ENCODE measurements around the gene S100P. TPM values are rescaled to one million over a fixed set of nuclear protein-coding genes. Genes with fewer than 3 reads are reported as not detected.

S100P gene
- total RNA-seq, 4 donors from 2014 or later: 7.5 to 7.8 TPM; not detected in 2

DNA sequence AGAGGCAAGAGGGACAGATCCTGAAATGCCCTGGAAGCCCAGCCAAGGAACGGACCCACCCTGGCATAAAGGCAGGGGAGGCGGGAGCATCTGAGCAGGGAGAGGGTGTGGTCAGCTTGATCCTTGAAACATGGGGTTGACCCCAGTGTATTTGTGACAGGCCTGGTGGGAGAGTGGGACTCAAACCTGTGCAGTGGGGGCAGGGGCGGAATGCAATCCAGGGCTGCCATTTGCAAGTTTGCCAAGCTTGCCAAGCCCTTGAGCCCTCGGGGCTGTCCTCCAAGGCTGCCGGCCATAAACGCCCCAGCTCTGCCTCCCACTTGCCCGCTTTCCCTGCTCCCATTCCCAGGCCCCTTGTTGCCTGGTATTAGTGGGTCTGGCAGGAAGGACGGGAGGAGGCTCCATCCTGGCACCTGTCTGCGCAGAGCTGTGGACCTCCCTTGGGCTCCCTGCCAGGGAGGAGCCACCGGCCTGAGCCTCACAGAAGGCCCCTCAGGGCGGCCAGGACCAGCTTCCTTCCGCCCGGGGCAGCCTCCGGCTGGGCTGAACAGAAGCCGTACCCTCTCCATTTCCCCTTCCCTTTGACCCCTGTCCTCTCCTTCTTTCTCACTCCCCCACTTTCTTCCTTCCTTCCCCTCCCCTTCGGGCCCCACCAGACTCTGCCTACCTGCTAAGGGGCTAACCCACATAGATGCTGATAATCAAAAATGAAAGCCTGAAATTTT lies 661 bp downstream of the S100P start:
- intact Hi-C loops (cut with DNase I; ENCODE audit: low total_unique reads): no loop called here
- in situ Hi-C loops (cut with MboI; ENCODE audit: low pct_ligation_motif_present in 1 of 4, low pct_unique_long_range_greater_than_20kb in 1 of 4, low sequenced_read_pairs in 3 of 4): no loop called here
- H3K4me3 ChIP-seq: no peak overlapping the region
- H3K27ac ChIP-seq: peak overlapping the region in 3 of 4 donors; percentile 0 to 42 (median 18)
- H3K9me3 ChIP-seq: no peaks in the 10 kb centered on the region
- no peaks in the 10 kb centered on the region for H3K27me3 ChIP-seq
- 57 to 84% methylated on average over 6 to 13 of the region's 16 CpGs for WGBS, 2 donors (ENCODE audit: low coverage in 1 of 2)
- DNase-seq: no peak
- peaks cover 0 to 33% (median 14%) of the 10 kb centered on the region in 4 donors for H3K4me1 ChIP-seq
- H3K36me3 ChIP-seq: no peaks in the 10 kb centered on the region
- TF ChIP-seq, protein P1, sequence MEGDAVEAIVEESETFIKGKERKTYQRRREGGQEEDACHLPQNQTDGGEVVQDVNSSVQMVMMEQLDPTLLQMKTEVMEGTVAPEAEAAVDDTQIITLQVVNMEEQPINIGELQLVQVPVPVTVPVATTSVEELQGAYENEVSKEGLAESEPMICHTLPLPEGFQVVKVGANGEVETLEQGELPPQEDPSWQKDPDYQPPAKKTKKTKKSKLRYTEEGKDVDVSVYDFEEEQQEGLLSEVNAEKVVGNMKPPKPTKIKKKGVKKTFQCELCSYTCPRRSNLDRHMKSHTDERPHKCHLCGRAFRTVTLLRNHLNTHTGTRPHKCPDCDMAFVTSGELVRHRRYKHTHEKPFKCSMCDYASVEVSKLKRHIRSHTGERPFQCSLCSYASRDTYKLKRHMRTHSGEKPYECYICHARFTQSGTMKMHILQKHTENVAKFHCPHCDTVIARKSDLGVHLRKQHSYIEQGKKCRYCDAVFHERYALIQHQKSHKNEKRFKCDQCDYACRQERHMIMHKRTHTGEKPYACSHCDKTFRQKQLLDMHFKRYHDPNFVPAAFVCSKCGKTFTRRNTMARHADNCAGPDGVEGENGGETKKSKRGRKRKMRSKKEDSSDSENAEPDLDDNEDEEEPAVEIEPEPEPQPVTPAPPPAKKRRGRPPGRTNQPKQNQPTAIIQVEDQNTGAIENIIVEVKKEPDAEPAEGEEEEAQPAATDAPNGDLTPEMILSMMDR (IDR thresholded peaks at IDR 0.05): no peak
- TF ChIP-seq POLR2A (IDR thresholded peaks at IDR 0.05) (no peak), POLR2AphosphoS5 (IDR thresholded peaks at IDR 0.05) (no peak), EP300 (IDR thresholded peaks at IDR 0.05; ENCODE audit: low read depth) (no peak)

DNA sequence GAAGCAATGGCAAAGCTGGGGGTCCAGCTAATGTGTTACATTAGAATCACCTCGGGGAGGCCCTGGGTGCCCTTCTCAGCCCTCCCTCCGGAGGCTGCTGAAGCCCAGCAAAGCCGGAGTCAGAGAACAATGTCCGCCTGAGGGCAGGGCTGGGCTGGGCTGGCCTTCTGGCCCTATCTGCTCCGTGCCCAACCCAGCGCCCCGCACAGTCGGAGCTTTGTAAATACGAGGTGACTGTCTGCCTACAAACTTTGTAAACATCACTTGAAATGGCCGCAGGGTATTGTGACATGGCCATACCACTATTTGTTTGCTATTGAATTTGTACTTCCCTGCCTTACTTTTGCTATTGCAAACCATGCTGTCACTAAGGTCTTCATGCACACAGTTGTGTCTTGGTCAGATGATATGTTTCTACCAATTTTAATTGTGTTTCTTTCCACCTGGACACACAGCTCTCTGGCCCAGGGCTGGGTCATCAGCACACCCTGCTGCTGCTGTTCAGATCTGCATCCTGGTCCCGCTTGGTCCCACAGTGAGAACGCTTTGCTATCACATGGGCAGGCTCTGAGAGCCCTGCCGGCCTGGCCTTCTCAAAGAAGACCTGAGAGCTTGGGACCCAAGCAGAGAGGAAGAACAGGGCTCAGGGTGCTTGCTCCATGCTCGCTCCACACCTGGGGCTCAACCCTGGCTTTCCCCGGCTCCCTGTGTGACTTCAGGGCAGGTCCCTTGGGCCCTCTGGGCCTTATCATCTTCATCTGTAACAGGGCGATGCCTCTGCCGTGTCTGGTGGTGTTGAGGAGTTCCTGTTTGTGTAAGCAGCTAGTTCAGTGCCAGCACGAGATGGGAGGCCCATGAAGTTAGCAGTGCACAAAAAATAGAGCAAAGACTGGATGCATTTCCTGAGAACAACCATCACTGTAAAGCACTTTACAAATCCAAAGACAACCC lies 2.3 kb downstream of the S100P start:
- DNase-seq: peak; percentile 71
- no peaks in the 10 kb centered on the region for H3K9me3 ChIP-seq
- intact Hi-C loops (cut with DNase I; ENCODE audit: low total_unique reads) (no loop called here), in situ Hi-C loops (cut with MboI; ENCODE audit: low pct_ligation_motif_present in 1 of 4, low pct_unique_long_range_greater_than_20kb in 1 of 4, low sequenced_read_pairs in 3 of 4) (no loop called here)
- H3K36me3 ChIP-seq: no peaks in the 10 kb centered on the region
- WGBS, 2 donors (ENCODE audit: low coverage in 1 of 2): 61 to 90% methylated on average over 2 to 18 of the region's 18 CpGs
- H3K4me1 ChIP-seq: peaks cover 0 to 26% (median 10%) of the 10 kb centered on the region in 4 donors
- TF ChIP-seq, protein P1 (IDR thresholded peaks at IDR 0.05): no peak
- TF ChIP-seq POLR2AphosphoS5 (IDR thresholded peaks at IDR 0.05) (no peak), POLR2A (IDR thresholded peaks at IDR 0.05) (no peak), EP300 (IDR thresholded peaks at IDR 0.05; ENCODE audit: low read depth) (no peak)
- H3K4me3 ChIP-seq: no peak overlapping the region
- peak overlapping the region; percentile 8 to 70 (median 55) for H3K27ac ChIP-seq
- no peaks in the 10 kb centered on the region for H3K27me3 ChIP-seq

DNA sequence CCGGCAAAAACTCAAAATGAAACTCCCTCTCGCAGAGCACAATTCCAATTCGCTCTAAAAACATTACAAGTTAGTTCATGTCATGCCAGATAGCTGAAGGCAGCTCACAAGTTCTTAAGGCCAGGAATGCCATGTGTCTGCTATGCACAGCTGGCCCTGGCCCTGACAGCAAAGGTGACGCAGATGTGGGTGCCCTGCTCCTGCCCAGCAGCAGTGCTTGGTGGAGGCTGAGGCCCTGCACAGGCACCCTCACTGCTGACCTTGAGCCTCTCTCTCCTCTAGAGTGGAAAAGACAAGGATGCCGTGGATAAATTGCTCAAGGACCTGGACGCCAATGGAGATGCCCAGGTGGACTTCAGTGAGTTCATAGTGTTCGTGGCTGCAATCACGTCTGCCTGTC lies 2.9 kb downstream of the S100P start:
- H3K36me3 ChIP-seq: peaks cover 0 to under 1% (median 0%) of the 10 kb centered on the region in 4 donors
- H3K27ac ChIP-seq: peak overlapping the region in 3 of 4 donors; percentile 52 to 70 (median 58)
- peaks cover 0 to 26% (median 10%) of the 10 kb centered on the region in 4 donors for H3K4me1 ChIP-seq
- intact Hi-C loops (cut with DNase I; ENCODE audit: low total_unique reads): no loop called here
- TF ChIP-seq, protein P1 (IDR thresholded peaks at IDR 0.05): no peak
- TF ChIP-seq POLR2A (IDR thresholded peaks at IDR 0.05): no peak
- TF ChIP-seq POLR2AphosphoS5 (IDR thresholded peaks at IDR 0.05): no peak
- no peak for TF ChIP-seq EP300 (IDR thresholded peaks at IDR 0.05; ENCODE audit: low read depth)
- in situ Hi-C loops (cut with MboI; ENCODE audit: low pct_ligation_motif_present in 1 of 4, low pct_unique_long_range_greater_than_20kb in 1 of 4, low sequenced_read_pairs in 3 of 4): no loop called here
- no peaks in the 10 kb centered on the region for H3K27me3 ChIP-seq
- 85% methylated on average over 8 of the region's 8 CpGs; no CpG with 5 or more reads in 1 of the 2 donors for WGBS, 2 donors (ENCODE audit: low coverage in 1 of 2)
- H3K4me3 ChIP-seq: no peak overlapping the region
- DNase-seq: no peak
- no peaks in the 10 kb centered on the region for H3K9me3 ChIP-seq

DNA sequence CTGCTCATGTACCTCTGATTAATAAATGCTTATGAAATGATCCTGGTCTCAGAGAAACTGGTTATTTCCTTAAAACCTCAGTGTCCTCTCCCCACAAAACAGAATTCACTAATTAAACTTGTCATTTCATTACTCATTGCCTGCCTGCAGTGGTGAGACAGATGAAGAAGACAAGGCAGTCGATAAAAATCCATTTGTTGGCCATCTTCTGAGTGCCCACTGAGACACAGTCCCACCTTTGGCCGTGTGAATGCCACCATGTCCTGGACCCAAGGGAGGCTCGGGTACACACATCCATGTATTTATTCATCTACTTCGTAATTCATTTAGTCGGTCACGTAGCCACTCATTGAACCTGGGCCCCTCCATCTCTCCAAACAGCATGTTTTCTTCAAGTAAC lies 3.5 kb downstream of the S100P start:
- peaks cover 0 to 4% (median 0%) of the 10 kb centered on the region in 4 donors for H3K36me3 ChIP-seq
- in situ Hi-C loops (cut with MboI; ENCODE audit: low pct_ligation_motif_present in 1 of 4, low pct_unique_long_range_greater_than_20kb in 1 of 4, low sequenced_read_pairs in 3 of 4): no loop called here
- no peaks in the 10 kb centered on the region for H3K27me3 ChIP-seq
- intact Hi-C loops (cut with DNase I; ENCODE audit: low total_unique reads): no loop called here
- WGBS, 2 donors (ENCODE audit: low coverage in 1 of 2): 93 to 100% methylated on average over 3 to 6 of the region's 6 CpGs
- H3K4me3 ChIP-seq: no peak overlapping the region
- H3K27ac ChIP-seq: peak overlapping the region in 1 of 4 donors; percentile 52
- no peak for DNase-seq
- TF ChIP-seq EP300 (IDR thresholded peaks at IDR 0.05; ENCODE audit: low read depth) (no peak), POLR2A (IDR thresholded peaks at IDR 0.05) (no peak), POLR2AphosphoS5 (IDR thresholded peaks at IDR 0.05) (no peak)
- TF ChIP-seq, protein P1 (IDR thresholded peaks at IDR 0.05): no peak
- no peaks in the 10 kb centered on the region for H3K9me3 ChIP-seq
- H3K4me1 ChIP-seq: peaks cover 0 to 26% (median 10%) of the 10 kb centered on the region in 4 donors

All from transverse colon (tissue), 4 donors.